PC-9 (cell line): Measurements from ENCODE around the gene HSPA4. TPM values are rescaled to one million over a fixed set of nuclear protein-coding genes. Genes with fewer than 3 reads are reported as not detected.

ENCODE experiments used
- BruUV-seq: library from RNA; stranded (reverse); fragments of 400-500 nt; replicated peaks from 2 replicates; lab custom pipeline; 2021; lab: Mats Ljungman, UMichigan
- CTCF ChIA-PET: fragments of 300-600 bp; sonication (Branson Sonifier 250); formaldehyde crosslinking; loops from one replicate; lab custom pipeline; 2022; ENCODE audit warnings: antibody characterized with exemption; lab: Charles Lee
- POLR2A ChIA-PET: fragments of 300-600 bp; sonication (Branson Sonifier 250); formaldehyde crosslinking; loops from one replicate; lab custom pipeline; 2022; ENCODE audit warnings: antibody characterized with exemption; ENCODE audit not compliant: unreplicated experiment; lab: Charles Lee
- DNase-seq, 2 experiments: peaks; one replicate each; pipeline versions ENCODE4 v3.0.0 to v3.0.0-alpha.2; 2015 to 2022; ENCODE audit warnings: mixed read lengths in 1 of 2
- H2AFZ ChIP-seq: fragments of 200-600 bp; sonication (generic); 2 replicates; pipeline ENCODE4 v1.8.1; 2017; ENCODE audit warnings: antibody characterized with exemption
- H3F3A ChIP-seq: fragments of 200-600 bp; sonication (generic); 2 replicates; pipeline ENCODE4 v1.8.1; 2017; ENCODE audit warnings: antibody characterized with exemption, mild to moderate bottlenecking, low read depth; ENCODE audit not compliant: insufficient read depth
- H3K27ac ChIP-seq: fragments of 200-600 bp; sonication (generic); 2 replicates; pipeline ENCODE4 v1.6.1; 2016; ENCODE audit warnings: mixed run types
- H3K27me3 ChIP-seq: fragments of 200-600 bp; sonication (generic); 2 replicates; pipeline ENCODE4 v1.6.1; 2016; ENCODE audit warnings: low read depth, mixed run types; ENCODE audit not compliant: insufficient read depth
- H3K36me3 ChIP-seq: fragments of 200-600 bp; sonication (generic); 2 replicates; pipeline ENCODE4 v1.6.1; 2016; ENCODE audit warnings: low read depth, mixed run types
- H3K4me1 ChIP-seq: fragments of 200-600 bp; sonication (generic); replicated peaks from 2 replicates; pipeline ENCODE4 v1.6.1; 2016; ENCODE audit warnings: mixed run types; ENCODE audit not compliant: insufficient read depth
- H3K4me2 ChIP-seq: fragments of 200-600 bp; sonication (generic); 2 replicates; pipeline ENCODE4 v1.6.1; 2017; ENCODE audit warnings: mixed run types
- H3K4me3 ChIP-seq: fragments of 200-600 bp; sonication (generic); 2 replicates; pipeline ENCODE4 v1.6.1; 2016; ENCODE audit warnings: mixed run types
- H3K79me2 ChIP-seq: fragments of 200-600 bp; sonication (generic); 2 replicates; pipeline ENCODE4 v1.6.1; 2017; ENCODE audit warnings: low read depth, mixed run types
- H3K9me2 ChIP-seq: fragments of 200-600 bp; sonication (generic); 2 replicates; pipeline ENCODE4 v1.8.1; 2017; ENCODE audit warnings: mild to moderate bottlenecking; ENCODE audit not compliant: insufficient read depth
- H3K9me3 ChIP-seq: fragments of 200-600 bp; sonication (generic); 2 replicates; pipeline ENCODE4 v1.8.1; 2016; ENCODE audit warnings: low read depth; ENCODE audit not compliant: insufficient read depth
- H4K20me1 ChIP-seq: fragments of 200-600 bp; sonication (generic); 2 replicates; pipeline ENCODE4 v1.8.1; 2017; ENCODE audit not compliant: insufficient read depth
- CTCF ChIP-seq: fragments of 200-600 bp; sonication (generic); conservative IDR thresholded peaks from 2 replicates; pipeline ENCODE4 v1.6.1; 2017; ENCODE audit warnings: mixed run types, antibody characterized with exemption, mild to moderate bottlenecking, moderate library complexity
- EZH2 ChIP-seq: fragments of 200-600 bp; sonication (generic); IDR thresholded peaks from 2 replicates; pipeline ENCODE4 v1.8.0; 2017; ENCODE audit warnings: antibody characterized with exemption, low read depth
- intact Hi-C: fragments of 100-400 bp; cut with micrococcal nuclease; formaldehyde crosslinking; loops from one replicate; pipeline ENCODE4 v1.10.0; 2022; ENCODE audit not compliant: unreplicated experiment
- total RNA-seq: library from RNA; stranded (reverse); gene quantifications from 2 replicates; pipeline ENCODE4 v1.2.3, GENCODE V29; 2021

The HSPA4 gene
- total RNA-seq, 1 experiment from 2014 or later = 140 TPM

DNA sequence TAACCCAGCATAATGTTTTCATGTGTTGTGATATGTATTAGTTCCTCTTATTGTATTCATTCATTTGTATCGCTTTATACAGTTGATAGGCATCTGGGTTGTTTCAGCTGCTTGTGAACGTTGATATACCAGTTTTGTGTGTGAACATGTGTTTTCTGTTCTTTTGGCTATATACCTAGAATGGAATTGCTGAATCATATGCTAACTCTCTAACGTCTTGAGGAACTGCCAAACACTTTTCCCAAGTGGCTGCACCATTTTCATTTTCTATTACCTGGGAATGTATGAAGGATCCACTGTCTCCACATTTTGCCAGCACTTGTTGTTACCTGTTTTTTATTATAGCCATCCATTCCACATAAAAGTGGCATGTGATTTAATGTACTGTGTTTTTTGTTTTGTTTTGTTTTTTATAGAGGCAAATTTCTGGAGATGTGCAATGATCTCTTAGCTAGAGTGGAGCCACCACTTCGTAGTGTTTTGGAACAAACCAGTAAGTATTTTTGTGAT lies 34.6 kb downstream of the HSPA4 start:
- peaks cover 32% of the 10 kb centered on the region for H3K36me3 ChIP-seq
- ChIA-PET CTCF (no interaction called here), POLR2A (no interaction called here)
- H3K27me3 ChIP-seq = no peaks in the 10 kb centered on the region
- no peak overlapping the region for H3K4me3 ChIP-seq
- H3K4me1 ChIP-seq = no peaks in the 10 kb centered on the region
- H3K9me2 ChIP-seq = no peaks in the 10 kb centered on the region
- no TSS peak for BruUV-seq
- peaks cover 31% of the 10 kb centered on the region for H3K79me2 ChIP-seq
- no peak for TF ChIP-seq CTCF
- no peak for TF ChIP-seq EZH2
- no peak overlapping the region for H3K27ac ChIP-seq
- H2AFZ ChIP-seq = no peak overlapping the region
- H3K4me2 ChIP-seq = no peak overlapping the region
- peaks cover 38% of the 10 kb centered on the region for H4K20me1 ChIP-seq
- no peaks in the 10 kb centered on the region for H3K9me3 ChIP-seq
- intact Hi-C loops = loop anchor here (10.0 kb wide), 1 partner anchor 162 kb away; no protein-coding TSS in a partner anchor
- H3F3A ChIP-seq = peaks cover 29% of the 10 kb centered on the region; the same call in 1 of the 2 replicates
- DNase-seq = no peak

DNA sequence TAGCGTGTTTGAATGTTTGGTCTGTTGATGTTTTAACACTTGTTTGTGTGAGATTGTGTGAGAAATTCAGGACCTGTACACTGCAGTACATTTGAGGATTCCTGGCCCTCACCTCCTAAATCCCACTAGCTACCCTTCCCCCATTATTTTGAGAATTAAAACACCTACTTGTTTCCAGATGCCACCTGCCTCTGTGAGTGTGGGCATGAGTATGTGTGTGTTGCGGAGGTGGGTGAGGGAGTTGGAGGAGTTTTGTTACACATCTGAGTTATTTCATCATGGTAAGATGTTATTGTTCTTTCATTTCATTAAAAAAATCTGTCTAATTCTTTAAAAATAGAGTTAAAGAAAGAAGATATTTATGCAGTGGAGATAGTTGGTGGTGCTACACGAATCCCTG lies 36.3 kb downstream of the HSPA4 start:
- no peak overlapping the region for H3K27ac ChIP-seq
- peaks cover 27% of the 10 kb centered on the region; the same call in 1 of the 2 replicates for H3F3A ChIP-seq
- no peak for DNase-seq
- H3K36me3 ChIP-seq = peaks cover 36% of the 10 kb centered on the region
- H3K4me1 ChIP-seq = no peaks in the 10 kb centered on the region
- H2AFZ ChIP-seq = no peak overlapping the region
- no peak overlapping the region for H3K4me2 ChIP-seq
- no peak for TF ChIP-seq EZH2
- no peak for TF ChIP-seq CTCF
- ChIA-PET CTCF (no interaction called here), POLR2A (interaction anchor here (0.5 kb wide), 1 partner anchor 129 kb away, joined by 7 read pairs; no protein-coding TSS in a partner anchor)
- peaks cover 34% of the 10 kb centered on the region for H4K20me1 ChIP-seq
- intact Hi-C loops = loop anchor here (2.0 to 10.0 kb wide), 2 partner anchors 71 to 163 kb away; no protein-coding TSS in a partner anchor
- no TSS peak for BruUV-seq
- H3K79me2 ChIP-seq = peaks cover 24% of the 10 kb centered on the region
- H3K4me3 ChIP-seq = no peak overlapping the region
- no peaks in the 10 kb centered on the region for H3K9me3 ChIP-seq
- no peaks in the 10 kb centered on the region for H3K27me3 ChIP-seq
- H3K9me2 ChIP-seq = no peaks in the 10 kb centered on the region

- DNase-seq = no peak
- POLR2A ChIA-PET = no interaction called here
- Histone ChIP-seq H3K4me2 (no peak overlapping the region), H3K79me2 (peaks cover 13% of the 10 kb centered on the region; the same call in 1 of the 2 replicates), H3K27me3 (no peaks in the 10 kb centered on the region), H3K27ac (no peak overlapping the region), H3K9me3 (no peaks in the 10 kb centered on the region), H4K20me1 (peaks cover 15% of the 10 kb centered on the region; the same call in 1 of the 2 replicates), H3K9me2 (no peaks in the 10 kb centered on the region), H3K4me3 (no peak overlapping the region), H2AFZ (no peak overlapping the region), H3K36me3 (peaks cover 26% of the 10 kb centered on the region), H3F3A (peaks cover 36% of the 10 kb centered on the region), H3K4me1 (no peaks in the 10 kb centered on the region)
- no TSS peak for BruUV-seq
- intact Hi-C loops = no loop called here
- TF ChIP-seq EZH2 = no peak
- TF ChIP-seq CTCF = no peak
- CTCF ChIA-PET = no interaction called here
These were observed 39.2 kb downstream of the HSPA4 start for GRCh38 chr5:133091034-133091433.
